NCI-H1694 treated with DMSO at 0.1 percent for 48 hours (cell line): ENCODE results near the gene SLFN13.
"Not testable (repeated sequence)": the region's sequence is repeated elsewhere in the genome, so short reads cannot be mapped to it uniquely, and the experiment has no call there.

Experiments used
- DNase-seq: peaks from one replicate; lab custom pipeline; 2025; lab: John Stamatoyannopoulos, UW

Gene SLFN13

DNA sequence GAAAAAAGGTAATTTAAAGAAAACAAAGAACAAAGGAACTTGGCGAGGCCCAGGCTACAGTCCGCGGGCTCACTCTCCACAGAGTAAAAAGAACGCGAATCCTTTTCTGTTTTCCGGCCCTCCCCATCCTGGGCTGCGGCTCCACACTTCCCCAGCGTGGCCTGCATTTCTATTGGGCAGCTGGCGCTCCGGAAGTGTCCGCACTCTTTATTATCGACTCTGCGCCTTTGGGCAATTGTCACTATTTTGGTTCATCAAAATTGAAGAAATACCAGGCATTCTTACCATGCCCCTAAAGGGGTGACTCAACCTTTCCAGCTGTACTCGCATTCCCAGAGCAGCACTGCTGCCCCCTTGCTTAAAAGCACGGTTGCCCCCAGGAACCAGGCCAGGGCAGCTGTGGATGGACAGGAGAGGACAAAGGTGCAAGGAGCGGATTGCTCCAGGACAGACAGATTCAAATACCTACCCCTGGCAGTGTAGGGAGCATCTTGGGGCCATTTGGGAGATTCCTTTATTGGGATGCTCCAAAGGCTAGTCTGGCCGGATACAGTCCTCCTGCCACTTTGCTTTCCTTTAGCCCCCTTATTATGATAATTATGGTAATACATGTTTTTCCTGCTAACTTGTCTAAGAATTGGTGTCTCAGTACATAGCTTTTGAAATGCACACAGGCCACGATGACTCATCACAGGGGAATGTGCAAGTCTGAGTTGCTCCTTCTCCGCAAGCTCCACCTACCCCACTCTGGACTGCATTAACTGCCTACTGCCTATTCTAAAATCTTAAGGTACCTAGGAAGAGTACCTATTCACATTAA is 15.3 kb downstream of the SLFN13 start:
- DNase-seq = no peak

GRCh38 chr17:35432176-35433074 is 16.1 kb downstream of the SLFN13 start, which contains the start of gene SLFN12:
SLFN12 (minus strand) TSS chr17:35432500; CDS start chr17:35423028, 9,472 bp downstream.
- no peak for DNase-seq

DNA sequence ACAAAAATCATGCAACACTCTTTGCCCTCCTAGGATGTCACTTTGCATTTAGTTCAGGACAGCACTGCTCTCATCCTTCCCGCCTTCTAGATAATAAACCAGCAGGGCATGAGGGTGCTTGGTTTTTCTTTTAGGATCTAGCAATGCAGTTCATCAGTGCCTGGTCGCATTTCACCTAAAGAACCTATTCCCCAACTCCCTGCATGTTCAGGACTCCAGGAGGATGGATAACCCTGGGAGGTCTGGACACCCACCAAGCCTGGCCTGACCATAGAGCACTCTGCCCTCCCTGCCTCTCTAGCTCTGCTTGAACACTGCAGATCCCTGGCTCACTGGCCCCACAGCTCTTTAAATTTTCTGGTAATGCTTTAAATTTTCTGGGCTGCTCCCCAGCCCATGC is 18.9 kb downstream of the SLFN13 start:
- DNase-seq = no peak

DNA sequence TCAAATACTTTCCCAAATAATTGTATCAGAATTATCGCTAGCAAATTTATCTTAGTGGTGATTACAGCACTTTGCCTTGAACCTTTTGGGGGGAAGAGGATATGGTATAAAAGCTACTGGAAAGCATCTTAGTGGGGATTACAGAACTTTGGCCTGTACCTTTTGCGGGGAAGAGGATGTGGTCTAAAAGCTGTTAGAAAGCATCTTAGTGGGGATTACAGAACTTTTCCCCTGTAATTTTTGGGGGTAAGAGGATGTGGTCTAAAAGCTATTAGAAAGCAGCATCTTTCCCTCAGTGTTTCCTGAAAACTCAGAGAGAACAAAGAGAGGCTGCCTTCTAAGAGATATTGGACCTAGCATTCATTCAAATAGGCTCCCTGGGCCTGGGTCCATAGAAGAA is 20.3 kb downstream of the SLFN13 start:
- no peak for DNase-seq

- no peak for DNase-seq
Measured at GRCh38 chr17:35423761-35424160, 24.8 kb downstream of the SLFN13 start.

DNA sequence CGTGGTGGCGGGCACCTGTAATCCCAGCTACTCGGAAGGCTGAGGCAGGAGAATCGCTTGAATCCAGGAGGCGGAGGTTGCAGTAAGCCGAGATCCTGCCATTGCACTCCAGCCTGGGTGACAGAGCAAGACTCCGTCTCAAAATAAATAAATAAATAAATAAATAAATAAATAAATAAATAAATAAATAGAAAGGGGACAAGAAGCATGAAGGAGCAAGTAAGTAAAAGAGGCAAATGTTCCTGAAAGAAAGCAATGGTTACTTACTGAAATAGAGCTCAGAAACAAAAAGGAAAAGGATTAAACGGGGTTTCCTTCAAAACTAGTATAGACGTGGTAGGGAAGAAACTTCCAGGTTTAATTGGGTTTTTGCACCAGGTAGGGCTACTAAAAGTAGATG is 27.5 kb downstream of the SLFN13 start:
- DNase-seq = not testable (repeated sequence)

- DNase-seq = no peak
Measured at GRCh38 chr17:35416659-35417058, 31.9 kb downstream of the SLFN13 start.

DNA sequence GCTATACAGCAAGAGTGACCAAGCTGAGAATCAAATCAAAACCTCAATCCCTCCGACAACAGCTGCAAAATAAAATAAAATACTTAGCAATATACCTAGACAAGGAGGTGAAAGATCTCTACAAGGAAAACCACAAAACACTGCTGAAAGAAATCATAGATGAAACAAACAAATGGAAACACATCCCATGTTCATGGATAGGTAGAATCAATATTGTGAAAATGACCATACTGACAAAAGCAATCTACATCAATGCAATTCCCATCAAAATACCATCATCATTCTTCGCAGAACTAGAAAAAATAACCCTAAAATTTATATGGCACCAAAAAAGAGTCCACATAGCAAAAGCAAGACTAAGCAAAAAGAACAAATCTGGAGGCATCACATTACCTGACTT is 33.9 kb downstream of the SLFN13 start:
- DNase-seq = not testable (repeated sequence)

GRCh38 chr17:35414247-35414646 is 34.3 kb downstream of the SLFN13 start:
- no peak for DNase-seq

DNA sequence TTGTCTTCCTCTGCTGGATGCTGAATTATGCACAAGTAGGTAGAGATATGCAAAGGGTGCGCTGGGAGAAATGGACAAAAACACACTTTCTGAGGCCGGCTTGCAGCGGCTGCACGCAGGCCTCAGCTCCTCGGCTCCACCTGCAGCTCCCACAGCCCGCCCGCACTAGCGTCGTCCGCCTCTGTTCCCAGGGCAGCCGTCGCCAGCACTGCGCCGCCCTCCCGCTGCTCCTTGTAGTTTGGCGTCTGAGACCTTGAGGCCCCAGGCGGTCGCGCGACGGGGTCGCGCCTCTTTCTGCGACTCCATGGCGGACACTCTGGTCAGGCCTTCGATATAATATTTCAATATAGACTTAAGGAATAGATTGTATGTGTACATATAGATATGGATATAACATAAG is 41.0 kb downstream of the SLFN13 start:
- DNase-seq = no peak

GRCh38 chr17:35406568-35406967 is 42.0 kb downstream of the SLFN13 start:
- DNase-seq = no peak

DNA sequence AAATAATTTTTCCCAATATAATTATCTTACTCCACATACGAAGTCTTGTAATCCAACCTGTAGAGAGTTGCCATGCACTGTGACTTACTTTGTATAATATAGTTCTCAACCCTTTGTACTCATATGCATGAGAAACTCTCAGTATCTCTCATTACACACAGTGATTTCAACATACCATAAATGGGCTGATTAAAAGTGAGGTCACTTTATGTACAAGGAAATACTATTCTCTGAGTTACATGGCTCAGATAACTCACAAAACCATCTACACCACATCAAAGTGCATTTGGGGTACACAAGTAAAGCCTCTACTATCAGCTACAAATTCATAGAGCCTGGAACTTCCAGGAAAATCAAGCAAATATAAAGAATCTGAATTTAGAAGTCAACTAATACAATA is 44.2 kb downstream of the SLFN13 start:
- no peak for DNase-seq

DNA sequence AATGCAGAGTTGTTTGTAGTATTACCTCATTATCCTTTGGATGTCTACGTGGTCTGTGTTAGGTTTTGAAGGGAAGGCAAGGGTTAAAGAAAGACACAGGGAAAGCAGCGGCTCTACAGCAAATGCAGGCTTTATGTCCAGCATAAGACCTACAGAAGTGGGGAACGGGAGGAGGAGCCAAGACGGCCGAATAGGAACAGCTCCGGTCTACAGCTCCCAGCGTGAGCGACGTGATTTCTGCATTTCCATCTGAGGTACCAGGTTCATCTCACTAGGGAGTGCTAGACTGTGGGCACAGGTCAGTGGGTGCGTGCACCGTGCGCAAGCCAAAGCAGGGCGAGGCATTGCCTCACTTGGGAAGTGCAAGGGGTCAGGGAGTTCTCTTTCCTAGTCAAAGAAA is 54.8 kb downstream of the SLFN13 start:
- DNase-seq = not testable (repeated sequence)

DNA sequence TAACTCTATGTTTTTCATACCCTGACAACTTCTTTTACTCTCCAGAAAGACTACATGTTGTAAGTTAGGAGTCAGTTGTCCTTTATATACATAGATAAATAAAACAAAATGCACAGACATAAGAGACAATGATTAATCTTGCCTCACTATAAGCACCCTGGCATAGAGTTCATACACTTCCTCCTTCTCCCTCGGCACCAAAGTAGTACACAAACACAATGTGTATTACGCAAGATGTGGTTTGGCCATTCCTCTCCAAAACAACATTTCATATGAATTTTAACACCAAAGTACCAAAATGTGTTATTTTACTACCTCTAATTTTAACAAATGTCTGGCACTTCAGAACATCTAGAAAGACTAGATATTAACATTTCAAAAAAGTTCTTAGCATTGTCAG is 57.9 kb downstream of the SLFN13 start:
- DNase-seq = no peak

- no peak for DNase-seq
Measured at GRCh38 chr17:35390156-35390555, 58.4 kb downstream of the SLFN13 start.

GRCh38 chr17:35387496-35387895 is 61.1 kb downstream of the SLFN13 start:
- DNase-seq = no peak
